GM08714 (cell line): ENCODE data around the gene TPST2.

ENCODE experiments used
- H3K4me3 ChIP-seq: fragments of 200-500 bp; sonication (Bioruptor generic); 2 replicates; pipeline ENCODE4 v1.5.1; 2014; ENCODE audit warnings: mild to moderate bottlenecking, low read length, inconsistent platforms
- ZNF274 ChIP-seq: IDR thresholded peaks from 2 replicates; pipeline ENCODE4 v1.6.1; 2012; ENCODE audit warnings: mild to moderate bottlenecking, low read depth, low read length

TPST2 gene

DNA sequence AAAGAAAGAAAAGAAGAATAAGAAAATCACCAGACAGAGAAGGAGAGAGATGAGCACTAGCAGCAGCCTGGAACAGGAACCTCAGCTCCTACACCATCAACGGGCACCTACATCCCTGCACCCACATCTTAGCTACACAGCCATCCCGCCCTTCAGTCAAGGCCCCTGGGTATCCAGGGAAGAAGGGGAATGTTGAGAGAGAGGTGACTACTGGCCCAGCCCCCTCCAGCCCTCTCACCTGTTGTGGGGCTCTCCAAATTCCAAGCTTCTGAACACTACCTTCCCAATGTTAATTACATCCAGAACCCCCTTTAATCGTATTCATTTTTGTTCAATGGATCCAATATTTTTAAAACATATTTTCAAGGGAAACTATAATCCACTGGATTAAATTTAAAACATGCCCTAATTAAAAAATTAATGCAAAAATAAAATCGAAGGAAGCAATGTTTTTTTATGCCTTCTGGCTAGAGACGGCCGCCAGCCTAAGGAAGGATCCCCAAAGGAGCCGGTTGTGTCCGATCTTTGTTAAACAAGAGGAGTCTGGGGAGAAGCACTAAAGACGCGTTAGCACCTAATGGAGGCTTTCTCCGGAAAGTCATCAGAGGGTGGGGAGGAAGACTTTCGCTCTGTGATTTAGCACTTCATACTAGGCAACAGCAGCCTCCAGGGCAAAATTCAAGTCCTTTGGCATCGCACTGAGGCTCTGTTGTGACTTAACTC is 9.5 kb downstream of the TPST2 start:
- H3K4me3 ChIP-seq, result no peak overlapping the region; the same call in 1 of the 2 replicates
- TF ChIP-seq ZNF274, result no peak

DNA sequence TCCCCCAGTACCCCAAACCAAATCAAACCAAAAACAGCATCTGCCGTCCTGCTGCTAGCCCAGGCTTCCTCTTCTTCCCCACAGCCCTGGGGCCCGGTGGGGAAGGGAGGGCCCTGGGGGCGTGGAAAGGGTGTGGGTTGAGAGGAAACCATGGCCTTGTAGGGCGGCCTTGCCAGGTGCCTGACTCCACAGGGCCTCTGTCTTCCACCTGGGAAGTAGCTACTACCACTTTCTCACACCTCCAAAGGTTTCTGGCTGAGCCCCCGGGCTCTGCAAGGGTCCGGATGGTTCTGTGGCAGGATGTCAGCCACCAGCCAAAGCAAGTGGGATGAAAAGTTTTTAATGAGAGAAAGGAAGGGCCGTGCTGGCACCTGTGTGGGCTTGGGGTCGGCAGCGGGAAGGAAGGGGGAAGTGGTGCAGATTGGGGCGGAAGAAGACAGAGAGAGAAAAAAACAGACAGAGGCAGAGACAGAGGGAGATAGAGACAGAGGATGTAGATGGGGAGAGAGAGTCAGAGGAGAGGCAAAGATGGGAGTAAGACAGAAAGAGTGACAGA is 10.5 kb downstream of the TPST2 start:
- H3K4me3 ChIP-seq, result peak overlapping the region; percentile 19; the same call in 1 of the 2 replicates
- no peak for TF ChIP-seq ZNF274

DNA sequence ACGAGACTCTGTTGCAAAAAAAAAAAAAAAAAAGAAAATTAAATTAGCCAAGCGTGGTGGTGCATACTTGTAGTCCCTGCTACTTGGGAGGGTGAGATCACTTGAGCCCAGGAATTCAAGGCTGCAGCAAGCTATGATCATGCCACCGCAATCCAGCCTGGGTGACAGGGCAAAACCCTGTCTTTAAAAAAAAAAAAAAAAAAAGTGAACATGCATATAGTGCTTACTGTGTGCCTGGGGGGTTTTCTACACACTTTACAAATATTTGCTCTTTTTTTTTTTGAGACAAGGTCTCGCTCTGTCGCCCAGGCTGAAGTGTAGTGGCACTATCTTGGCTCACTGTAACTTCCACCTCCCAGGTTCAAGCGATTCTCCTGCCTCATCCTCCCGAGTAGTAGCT is 12.9 kb downstream of the TPST2 start:
- TF ChIP-seq ZNF274, result no peak
- no peak overlapping the region for H3K4me3 ChIP-seq

DNA sequence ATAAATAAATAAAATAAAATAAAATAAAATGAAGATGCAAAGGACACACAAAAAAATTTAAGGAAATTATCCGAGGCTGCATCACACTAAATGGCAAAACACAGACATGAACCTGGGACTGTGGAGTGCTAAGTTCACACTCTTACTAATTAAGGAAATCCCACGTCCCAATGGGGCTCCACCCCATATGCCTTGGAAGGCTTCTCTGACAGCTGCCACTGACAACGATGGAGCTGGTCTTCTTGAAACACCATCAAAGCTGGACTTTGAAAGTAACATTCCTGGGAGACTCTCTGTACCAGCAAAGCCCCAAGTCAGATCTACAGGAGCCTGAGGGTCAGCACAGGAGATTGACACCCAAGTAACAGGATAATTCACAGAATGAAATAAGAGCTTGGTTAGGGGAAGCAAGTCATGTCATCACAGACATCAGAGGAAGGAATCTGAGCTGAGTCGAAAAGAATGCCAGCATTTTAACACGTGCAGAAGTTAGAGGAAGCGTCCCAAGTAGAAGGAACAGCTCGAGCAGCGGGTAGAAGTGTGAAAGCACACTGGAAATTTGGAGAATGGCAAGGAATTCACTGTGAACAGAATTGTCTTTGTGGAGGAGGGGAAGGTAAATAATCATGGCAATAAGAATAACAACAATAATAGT is 13.8 kb downstream of the TPST2 start:
- no peak overlapping the region for H3K4me3 ChIP-seq

DNA sequence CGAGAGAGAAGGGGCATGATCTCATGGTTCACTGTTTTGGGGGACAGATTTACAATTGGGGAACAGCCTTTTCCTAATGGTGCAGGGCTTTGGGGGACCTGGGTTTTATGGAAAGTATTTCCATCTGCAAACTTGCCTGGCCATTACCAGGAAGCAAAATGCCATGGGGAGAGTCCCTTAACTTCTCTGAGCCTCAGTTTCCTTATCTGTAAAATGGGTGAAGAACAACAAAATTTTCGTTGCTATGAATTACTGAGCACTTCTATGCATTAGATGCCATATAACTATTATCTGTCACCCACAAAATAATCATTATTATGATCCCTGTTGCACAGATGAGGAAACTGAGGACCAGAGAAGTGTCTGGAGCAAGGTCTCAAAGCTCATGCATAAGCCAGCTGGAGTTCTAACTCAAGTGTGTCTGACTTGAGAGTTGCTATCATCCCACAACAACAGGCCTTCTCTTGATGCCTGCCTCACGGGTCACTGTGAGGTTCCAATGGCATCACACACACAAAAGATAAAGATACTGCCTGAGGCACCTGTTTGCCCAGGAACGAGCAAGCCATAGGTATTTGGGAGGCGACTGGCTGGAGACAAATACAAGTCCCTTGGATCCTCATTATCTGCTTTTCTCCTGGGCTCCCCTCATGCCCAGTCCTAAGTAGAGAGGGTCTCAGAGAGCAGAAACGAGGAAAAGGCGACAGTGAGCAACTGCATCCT is 15.8 kb downstream of the TPST2 start:
- TF ChIP-seq ZNF274, result no peak
- H3K4me3 ChIP-seq, result no peak overlapping the region

More for the DNA sequence above, 13.8 kb downstream of the TPST2 start:
- no peak for TF ChIP-seq ZNF274

DNA sequence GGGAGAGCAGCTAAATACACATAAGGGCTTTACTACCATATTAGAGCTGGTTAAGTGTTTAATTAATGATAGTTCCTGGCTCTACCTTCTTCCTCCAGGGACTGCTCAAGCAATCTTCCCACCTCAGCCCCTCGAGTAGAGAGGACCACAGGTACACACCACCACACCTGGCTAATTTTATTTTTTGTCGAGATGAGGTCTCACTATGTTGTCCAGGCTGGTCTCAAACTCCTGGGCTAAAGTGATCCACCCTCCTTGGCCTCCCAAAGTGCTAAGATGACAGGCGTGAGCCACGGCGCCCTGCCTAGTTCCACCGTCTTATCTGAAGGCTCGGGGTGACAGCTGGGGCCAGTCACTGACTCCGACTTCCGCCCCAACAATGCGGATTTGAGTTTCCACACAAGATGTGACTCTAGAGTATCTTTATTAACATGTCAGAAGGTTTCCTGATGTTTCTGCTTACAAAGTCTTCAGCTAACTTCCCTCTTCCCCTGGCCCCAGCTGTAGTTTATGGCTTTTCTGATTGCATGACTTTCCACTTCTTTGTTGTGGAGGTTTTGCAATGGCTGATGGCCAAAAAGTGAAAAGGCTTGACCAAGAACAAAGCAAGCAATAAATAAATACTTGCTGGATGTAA is 16.8 kb downstream of the TPST2 start:
- no peak overlapping the region for H3K4me3 ChIP-seq
- no peak for TF ChIP-seq ZNF274

DNA sequence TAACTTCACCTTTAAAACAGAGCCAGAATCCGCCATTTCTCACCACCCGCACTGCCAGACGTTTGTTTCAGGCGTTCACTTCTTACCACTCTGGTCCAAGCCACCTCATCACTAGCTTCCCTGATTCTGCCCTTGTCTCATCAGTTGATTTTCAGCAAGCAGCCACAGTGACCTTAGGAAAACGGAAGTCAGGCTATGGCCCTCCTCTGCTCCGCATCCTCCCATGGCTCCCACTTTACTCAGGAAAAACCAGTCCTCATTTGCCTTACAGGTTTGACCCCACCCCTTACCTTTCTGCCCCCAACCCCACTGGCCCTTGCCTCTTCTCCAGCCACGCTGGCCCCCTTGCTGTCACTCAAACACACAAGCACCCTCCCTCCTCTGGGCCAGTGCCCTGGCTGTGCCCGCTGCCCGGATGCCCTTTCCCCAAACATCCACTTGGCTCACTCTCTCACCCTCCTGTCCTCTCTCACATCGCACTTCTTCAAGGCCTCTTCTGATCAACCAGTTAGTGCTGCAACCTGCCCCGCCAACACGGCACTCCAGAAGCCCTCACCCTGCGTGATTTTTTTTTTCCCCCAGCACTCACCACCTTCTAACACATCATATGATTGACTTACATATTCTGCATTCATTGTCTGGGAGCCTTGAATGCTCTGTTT is 18.9 kb downstream of the TPST2 start:
- H3K4me3 ChIP-seq, result no peak overlapping the region
- no peak for TF ChIP-seq ZNF274

DNA sequence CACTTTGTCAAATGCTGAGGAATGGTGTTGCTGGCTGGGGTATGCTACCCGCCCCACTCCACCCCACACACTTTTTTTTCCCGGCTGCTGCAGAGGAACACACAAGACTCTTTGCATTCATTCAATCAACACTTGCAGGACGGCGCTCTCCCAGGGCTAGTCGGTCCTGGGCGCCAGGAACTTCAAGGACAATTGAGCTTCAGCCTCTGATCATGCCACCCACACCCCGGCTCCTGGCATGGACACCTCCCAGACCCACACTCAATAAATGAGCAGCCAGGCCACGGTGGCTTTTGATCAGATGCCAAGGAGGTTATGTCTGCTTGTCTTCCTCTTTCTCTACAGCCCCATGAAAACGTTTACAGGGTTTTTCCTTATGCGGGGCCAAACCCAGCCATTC is 19.8 kb downstream of the TPST2 start:
- no peak overlapping the region for H3K4me3 ChIP-seq
- no peak for TF ChIP-seq ZNF274

DNA sequence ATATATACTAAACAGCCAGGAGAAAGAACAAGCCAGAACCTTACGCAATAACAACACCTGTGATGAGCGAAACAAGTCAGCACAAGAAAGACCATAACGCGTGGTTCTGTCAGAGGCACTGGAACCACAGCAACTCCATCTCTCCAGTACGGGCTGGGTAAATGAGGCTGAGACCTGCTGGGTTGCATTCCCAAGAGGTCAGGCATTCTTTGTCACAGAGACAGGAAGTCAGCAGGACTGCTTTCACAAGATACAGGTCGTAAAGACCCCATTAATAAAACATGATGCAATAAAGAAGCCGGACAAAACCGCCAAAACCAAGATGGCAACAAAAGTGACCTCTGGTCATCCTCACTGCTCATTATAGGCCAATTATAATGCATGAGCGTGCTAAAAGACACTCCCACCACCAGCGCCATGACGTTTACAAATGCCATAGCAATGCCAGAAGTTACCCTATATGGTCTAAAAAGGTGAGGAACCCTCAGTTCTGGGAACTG is 21.7 kb downstream of the TPST2 start:
- no peak overlapping the region for H3K4me3 ChIP-seq
- TF ChIP-seq ZNF274, result no peak

DNA sequence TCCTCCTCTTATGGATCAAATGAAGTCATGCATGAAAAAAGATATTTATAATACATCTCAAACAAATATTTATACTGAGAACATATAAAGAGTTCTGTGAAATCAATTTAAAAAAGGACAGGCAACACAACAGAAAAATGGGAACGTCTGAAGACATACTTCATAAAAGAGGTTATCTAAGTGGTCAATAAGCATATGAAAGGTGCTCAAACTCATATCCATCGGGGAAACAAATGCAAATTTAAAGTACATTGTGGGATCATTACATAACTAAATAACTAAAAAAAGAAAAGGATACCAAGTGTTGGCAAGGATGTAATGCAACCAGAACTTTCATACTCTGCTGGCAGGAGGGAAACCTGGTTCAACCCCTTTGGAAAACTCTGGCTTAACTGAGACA is 22.3 kb downstream of the TPST2 start:
- no peak overlapping the region for H3K4me3 ChIP-seq
- no peak for TF ChIP-seq ZNF274

DNA sequence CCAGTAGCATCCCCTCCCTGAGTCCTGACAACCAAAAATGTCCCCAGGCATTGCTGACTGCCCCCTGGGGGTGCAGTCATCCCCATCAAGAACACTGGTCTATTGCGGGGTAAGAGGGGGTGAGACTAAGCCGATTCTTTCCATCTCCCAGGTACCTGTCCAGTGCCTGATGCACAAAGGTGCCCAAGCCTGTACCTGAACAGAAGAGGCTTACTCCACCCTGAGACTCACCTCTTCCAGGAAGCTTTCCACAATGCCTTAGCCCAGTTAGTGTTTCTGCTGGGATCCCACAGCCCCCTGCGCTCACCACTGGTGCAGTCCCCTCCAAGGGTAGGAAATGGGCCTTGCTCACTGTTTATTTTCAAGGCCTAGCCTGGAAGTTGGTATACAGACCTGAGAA is 22.9 kb downstream of the TPST2 start:
- no peak overlapping the region for H3K4me3 ChIP-seq
- TF ChIP-seq ZNF274, result no peak

DNA sequence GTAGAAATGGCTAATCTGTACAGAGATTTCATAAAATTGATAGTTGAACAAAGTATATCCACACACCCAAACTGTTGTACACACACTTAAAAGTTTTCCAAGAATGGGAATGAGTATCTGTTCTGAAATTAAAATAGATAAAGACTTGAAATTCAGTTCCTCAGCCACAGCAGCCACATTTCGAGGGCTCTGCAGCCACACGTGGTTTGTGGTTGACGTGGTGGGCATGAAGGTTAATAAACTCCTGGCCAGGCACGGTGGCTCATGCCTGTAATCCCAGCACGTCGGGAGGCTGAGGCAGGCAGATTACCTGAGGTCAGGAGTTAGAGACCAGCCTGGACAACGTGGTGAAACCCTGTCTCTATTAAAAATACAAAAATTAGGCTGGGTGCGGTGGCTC is 24.0 kb downstream of the TPST2 start:
- H3K4me3 ChIP-seq, result no peak overlapping the region
- no peak for TF ChIP-seq ZNF274

DNA sequence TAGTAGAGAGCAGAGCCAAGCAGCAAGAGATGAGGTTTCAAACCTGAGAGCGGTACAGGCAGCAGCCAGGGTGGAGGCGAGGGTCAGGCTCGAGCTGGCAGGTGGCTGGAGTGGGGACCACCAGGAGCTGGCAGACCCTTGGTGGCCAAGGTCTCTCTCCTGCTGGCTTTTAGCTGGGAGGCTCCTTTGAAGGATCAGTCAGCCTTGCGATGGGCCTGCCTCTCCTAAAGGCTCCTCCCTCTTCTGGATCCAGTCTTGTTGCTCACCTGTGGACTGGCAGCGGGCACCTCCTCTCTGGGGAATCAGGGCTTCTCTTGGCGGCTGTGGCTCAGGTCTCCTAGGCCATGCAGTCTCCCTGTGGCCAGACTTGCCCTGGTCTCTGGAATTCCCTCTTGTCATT is 24.8 kb downstream of the TPST2 start:
- TF ChIP-seq ZNF274, result no peak
- no peak overlapping the region for H3K4me3 ChIP-seq
